ENCODE measurements around the gene NTN5. TPM values are rescaled to one million over a fixed set of nuclear protein-coding genes. Genes with fewer than 3 reads are reported as not detected.
"Not testable (repeated sequence)": the region's sequence is repeated elsewhere in the genome, so short reads cannot be mapped to it uniquely, and the experiment has no call there.

Gene NTN5
- total RNA-seq, 1 donor from 2014 or later = not detected

- ATAC-seq (ENCODE audit: poor library complexity) (no peak), DNase-seq (no peak)
- intact Hi-C loops (cut with DNase I) = loop anchor here (10.0 kb wide), 1 partner anchor 110 kb away; no protein-coding TSS in a partner anchor
Measured at GRCh38 chr19:48674216-48674809, 1.5 kb upstream of the NTN5 start.

DNA sequence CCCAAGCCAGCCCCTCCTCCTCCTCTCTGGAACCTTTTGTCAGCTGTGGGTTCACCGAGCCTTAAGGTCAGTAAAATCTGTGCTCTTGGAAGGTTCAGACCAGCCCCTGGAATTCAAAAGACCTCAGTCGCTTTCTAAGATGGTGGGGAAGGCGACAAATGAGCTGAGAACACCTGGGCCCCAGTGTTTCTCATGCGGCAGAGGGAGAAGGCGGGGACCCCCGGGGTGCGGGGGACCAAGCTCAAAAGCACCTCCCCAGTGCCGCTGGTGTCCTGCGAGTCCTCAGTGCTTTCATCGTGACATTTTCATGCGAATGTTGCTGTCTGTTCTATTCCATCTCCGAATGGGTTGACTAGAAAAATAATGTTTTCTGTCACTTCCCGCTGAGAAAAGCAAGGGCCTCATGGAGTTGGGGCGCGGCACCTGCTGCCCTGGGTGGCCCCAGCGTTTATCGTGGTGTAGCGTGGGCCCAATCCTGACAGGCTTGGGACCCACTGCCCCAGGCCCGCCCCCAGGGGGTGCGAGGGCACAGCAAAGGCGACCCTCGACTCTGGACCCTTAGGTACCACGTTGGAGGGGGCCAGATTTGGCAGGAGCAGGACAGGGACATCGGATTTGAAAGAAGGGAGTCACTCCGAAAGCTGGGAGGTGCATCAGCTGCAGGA lies 751 bp upstream of the NTN5 start:
- ATAC-seq (ENCODE audit: poor library complexity) (no peak), DNase-seq (no peak)
- intact Hi-C loops (cut with DNase I) = loop anchor here (10.0 kb wide), 1 partner anchor 111 kb away; no protein-coding TSS in a partner anchor

DNA sequence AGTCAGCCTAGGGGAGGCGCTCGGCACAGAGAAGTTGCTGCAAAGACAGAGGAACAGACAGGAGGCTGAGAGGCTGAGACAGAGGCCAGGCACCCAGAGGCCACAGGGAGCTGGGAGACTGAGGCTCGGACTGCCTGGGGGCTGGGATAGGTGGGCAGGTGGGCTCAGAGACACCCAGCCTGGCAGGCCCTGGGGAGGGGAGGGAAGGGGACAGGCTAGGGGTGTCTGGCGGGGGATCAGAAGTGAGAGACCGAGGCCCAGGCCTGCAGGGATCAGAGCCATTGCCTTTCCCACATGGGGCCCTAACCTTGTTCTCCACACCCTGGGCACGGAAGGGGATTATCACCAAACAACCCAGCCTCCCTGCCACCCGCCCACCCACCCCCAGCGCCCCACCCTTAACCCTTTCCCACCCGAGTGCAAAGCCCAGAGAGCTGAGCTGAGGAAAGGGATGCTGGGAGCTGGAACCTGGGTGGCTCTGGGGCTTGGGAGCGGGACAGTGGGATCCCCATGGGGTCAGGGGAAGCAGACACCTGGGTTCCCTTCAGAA lies 1.3 kb downstream of the NTN5 start:
- intact Hi-C loops (cut with DNase I) = loop anchor here (10.0 kb wide), 1 partner anchor 113 kb away; no protein-coding TSS in a partner anchor
- ATAC-seq (ENCODE audit: poor library complexity) (no peak), DNase-seq (no peak)

GRCh38 chr19:48670699-48671445 lies 1.9 kb downstream of the NTN5 start:
- ATAC-seq (ENCODE audit: poor library complexity) (no peak), DNase-seq (no peak)
- intact Hi-C loops (cut with DNase I) = loop anchor here (10.0 kb wide), 1 partner anchor 114 kb away; no protein-coding TSS in a partner anchor

- no peak for DNase-seq
- ATAC-seq (ENCODE audit: poor library complexity) = no peak
- intact Hi-C loops (cut with DNase I) = loop anchor here (10.0 kb wide), 1 partner anchor 115 kb away; no protein-coding TSS in a partner anchor
Measured at GRCh38 chr19:48669903-48670668, 2.7 kb downstream of the NTN5 start.

GRCh38 chr19:48668761-48669160 lies 4.1 kb downstream of the NTN5 start:
- ATAC-seq (ENCODE audit: poor library complexity) = no peak
- intact Hi-C loops (cut with DNase I) = no loop called here
- no peak for DNase-seq

DNA sequence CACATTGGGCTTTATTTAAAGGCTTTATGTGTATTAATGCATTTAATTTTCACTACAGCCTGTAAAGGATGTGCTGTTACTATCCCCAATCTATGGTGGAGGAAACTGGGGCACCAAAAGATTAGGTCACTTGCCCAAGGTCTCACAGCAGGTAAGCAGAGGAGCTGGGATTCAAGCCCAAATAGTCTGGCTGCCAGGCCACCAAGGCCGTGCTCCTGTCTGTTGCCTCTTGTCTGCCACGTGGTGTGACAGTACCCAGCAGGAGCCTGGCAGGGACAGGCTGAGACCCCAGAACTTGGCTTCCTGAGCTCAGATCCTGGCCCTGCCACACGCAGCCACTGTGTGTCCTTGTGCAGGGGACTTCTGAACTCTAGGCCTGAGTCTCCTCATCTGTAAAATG lies 4.5 kb downstream of the NTN5 start:
- DNase-seq (no peak), ATAC-seq (ENCODE audit: poor library complexity) (no peak)
- intact Hi-C loops (cut with DNase I) = no loop called here

DNA sequence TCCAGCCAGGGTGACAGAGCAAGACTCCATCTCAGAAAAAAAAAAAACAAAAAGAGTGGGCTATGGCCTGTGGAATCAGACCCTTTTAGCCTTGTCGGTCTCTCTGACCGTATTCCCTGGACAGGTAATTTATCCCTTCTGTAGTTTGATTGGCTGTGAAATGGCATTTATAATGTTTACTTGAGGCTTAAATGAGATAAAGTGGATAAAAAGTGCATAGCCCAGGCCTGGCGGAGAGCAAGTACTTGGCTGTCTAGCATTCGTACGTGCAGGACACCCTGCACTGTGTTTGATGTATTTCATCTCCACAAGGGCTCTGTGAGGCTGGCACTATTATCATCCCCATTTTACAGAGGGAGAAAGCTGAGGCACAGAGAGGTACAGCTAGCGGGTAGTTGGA lies 7.0 kb downstream of the NTN5 start:
- ATAC-seq (ENCODE audit: poor library complexity) (no peak), DNase-seq (no peak)
- intact Hi-C loops (cut with DNase I) = no loop called here

- no peak for DNase-seq
- ATAC-seq (ENCODE audit: poor library complexity) = no peak
- intact Hi-C loops (cut with DNase I) = no loop called here
Measured at GRCh38 chr19:48664476-48664875, 8.3 kb downstream of the NTN5 start.

GRCh38 chr19:48663667-48664066 lies 9.2 kb downstream of the NTN5 start:
- no peak for ATAC-seq (ENCODE audit: poor library complexity)
- no peak for DNase-seq
- intact Hi-C loops (cut with DNase I) = no loop called here

DNA sequence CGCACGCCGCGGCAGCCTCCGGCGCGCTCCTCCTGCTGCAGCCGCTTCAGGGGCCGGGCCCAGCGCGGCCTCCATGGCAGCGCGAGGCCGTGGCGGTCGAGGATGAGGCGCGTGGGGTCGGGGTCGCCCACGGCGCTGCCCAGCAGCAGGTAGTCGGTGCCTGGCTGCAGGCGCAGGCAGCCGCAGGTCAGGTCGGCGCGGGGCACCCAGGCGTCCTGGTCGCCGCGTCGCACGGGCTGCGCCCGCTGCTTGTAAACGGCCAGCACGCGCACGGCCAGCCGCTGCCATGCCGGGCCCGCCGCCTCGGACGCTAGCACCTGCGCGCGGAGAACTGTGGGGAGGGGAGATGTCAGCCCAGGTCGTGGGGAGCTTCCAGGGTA lies 11.1 kb downstream of the NTN5 start:
- ATAC-seq (ENCODE audit: poor library complexity) = no peak
- no peak for DNase-seq
- intact Hi-C loops (cut with DNase I) = no loop called here

- intact Hi-C loops (cut with DNase I) = no loop called here
- DNase-seq = peak; percentile 91
- peak; percentile 94 for ATAC-seq (ENCODE audit: poor library complexity)
Measured at GRCh38 chr19:48660852-48661710, 11.7 kb downstream of the NTN5 start.

GRCh38 chr19:48659768-48660167 lies 13.0 kb downstream of the NTN5 start:
- ATAC-seq (ENCODE audit: poor library complexity) (no peak), DNase-seq (no peak)
- intact Hi-C loops (cut with DNase I) = no loop called here

DNA sequence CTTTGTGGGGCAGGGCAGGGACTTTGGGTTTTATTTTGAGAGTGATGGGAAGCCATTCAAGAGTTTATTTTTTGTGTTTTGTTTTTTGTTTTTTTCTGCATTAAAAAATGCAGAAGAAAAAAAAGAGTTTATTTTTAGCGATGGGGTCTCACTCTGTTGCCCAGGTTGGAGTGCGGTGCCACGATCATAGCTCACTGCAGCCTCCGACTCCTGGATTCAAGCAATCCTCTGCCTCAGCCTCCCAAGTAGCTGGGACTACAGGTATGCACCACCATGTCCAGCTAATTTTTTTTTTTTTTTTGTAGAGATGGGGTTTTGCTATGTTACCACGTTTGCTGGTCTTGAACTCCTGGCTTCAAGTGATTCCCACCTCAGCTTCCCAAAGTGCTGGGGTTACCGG lies 14.3 kb downstream of the NTN5 start:
- intact Hi-C loops (cut with DNase I) = no loop called here
- ATAC-seq (ENCODE audit: poor library complexity) (no peak), DNase-seq (no peak)

DNA sequence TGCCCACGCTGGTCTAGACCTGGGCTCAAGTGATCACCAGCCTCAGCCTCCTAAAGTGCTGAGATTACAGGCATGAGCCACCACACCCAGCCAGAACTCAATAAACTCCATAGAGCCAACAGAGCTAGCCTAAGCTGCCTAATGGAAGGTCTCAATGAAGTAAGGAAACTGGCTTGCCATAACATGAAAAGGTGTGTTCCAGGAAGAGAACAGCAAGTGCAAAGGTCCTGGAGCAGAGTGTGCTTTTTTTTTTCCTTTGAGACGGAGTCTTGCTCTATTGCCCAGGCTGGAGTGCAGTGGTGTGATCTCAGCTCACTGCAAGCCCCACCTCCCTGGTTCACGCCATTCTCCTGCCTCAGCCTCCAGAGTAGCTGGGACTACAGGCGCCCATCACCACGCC lies 15.0 kb downstream of the NTN5 start:
- DNase-seq; intact Hi-C loops (cut with DNase I); ATAC-seq (ENCODE audit: poor library complexity): not testable (repeated sequence)

GRCh38 chr19:48656840-48657474 lies 15.9 kb downstream of the NTN5 start:
- ATAC-seq (ENCODE audit: poor library complexity) (no peak), DNase-seq (no peak)
- intact Hi-C loops (cut with DNase I) = no loop called here

DNA sequence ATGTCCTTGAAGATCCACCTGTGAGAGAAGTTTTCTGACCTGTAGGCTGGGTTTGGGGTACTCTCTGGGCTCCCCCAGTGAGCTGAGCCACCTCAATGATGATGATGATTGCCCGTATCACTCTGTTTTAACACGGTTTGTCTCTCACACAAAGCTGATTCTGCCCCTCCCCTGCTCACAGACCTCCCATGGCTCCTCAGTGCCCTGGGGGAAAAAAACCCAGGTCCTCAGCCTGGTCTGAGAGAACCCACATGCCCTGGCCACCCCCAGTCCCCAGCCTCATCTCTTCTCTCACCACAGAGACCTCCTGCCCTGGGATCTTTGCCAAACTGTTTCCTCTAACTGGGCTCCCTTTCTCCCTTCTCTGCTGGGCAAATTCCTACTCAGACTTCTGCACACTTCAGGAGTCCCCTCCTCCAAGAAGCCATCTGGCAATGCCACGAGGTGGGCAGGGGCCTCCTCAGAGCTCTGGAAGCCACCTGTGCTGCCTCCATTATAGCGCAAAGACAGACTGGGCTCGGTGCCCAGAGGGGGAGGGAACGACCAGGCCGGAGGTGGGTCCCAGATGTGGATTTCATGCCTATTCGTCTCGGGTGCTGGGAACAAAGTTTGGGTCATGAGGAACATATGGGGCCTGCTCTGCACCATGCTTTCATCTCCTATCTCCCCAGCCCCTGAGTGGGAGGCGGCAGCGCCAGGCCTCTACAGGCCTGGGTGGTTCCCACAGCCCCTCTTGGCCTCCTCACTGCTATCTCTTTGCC lies 18.3 kb downstream of the NTN5 start:
- no peak for ATAC-seq (ENCODE audit: poor library complexity)

More for the DNA sequence above, 18.3 kb downstream of the NTN5 start:
- intact Hi-C loops (cut with DNase I) = no loop called here
- DNase-seq = no peak
